Stimulated activated effector memory CD8-positive, alpha-beta T cell treated with anti-CD3 and anti-CD28 coated beads, Interleukin-12 subunit alpha, Interleukin-12 subunit beta, amount 100 ng/mL, for 72 hours (primary cell): ENCODE results near the gene CPSF6.
"Not testable (repeated sequence)": the region's sequence is repeated elsewhere in the genome, so short reads cannot be mapped to it uniquely, and the experiment has no call there.

Experiments used
- ATAC-seq: fragments of 150-1000 bp; cut with Tn5 transposase; 2 replicates; pipeline ENCODE4 v1.10.0; 2021
- DNase-seq, 2 donors: peaks; one replicate each; pipeline ENCODE4 v3.0.0; 2021 to 2022; ENCODE audit warnings: low spot score in 2 of 2
- H3K27ac Mint-ChIP-seq: one replicate; pipeline ENCODE4 v1.8.0; 2022; ENCODE audit warnings: mild to moderate bottlenecking, mixed read lengths
- H3K36me3 Mint-ChIP-seq: one replicate; pipeline ENCODE4 v1.8.0; 2022; ENCODE audit warnings: mild to moderate bottlenecking, mixed read lengths
- H3K4me1 Mint-ChIP-seq: one replicate; pipeline ENCODE4 v1.8.0; 2022; ENCODE audit warnings: mixed read lengths
- H3K4me3 Mint-ChIP-seq: one replicate; pipeline ENCODE4 v1.8.0; 2022; ENCODE audit warnings: mild to moderate bottlenecking, mixed read lengths
- H3K9me3 Mint-ChIP-seq: one replicate; pipeline ENCODE4 v1.8.0; 2022; ENCODE audit warnings: mixed read lengths

Gene CPSF6

DNA sequence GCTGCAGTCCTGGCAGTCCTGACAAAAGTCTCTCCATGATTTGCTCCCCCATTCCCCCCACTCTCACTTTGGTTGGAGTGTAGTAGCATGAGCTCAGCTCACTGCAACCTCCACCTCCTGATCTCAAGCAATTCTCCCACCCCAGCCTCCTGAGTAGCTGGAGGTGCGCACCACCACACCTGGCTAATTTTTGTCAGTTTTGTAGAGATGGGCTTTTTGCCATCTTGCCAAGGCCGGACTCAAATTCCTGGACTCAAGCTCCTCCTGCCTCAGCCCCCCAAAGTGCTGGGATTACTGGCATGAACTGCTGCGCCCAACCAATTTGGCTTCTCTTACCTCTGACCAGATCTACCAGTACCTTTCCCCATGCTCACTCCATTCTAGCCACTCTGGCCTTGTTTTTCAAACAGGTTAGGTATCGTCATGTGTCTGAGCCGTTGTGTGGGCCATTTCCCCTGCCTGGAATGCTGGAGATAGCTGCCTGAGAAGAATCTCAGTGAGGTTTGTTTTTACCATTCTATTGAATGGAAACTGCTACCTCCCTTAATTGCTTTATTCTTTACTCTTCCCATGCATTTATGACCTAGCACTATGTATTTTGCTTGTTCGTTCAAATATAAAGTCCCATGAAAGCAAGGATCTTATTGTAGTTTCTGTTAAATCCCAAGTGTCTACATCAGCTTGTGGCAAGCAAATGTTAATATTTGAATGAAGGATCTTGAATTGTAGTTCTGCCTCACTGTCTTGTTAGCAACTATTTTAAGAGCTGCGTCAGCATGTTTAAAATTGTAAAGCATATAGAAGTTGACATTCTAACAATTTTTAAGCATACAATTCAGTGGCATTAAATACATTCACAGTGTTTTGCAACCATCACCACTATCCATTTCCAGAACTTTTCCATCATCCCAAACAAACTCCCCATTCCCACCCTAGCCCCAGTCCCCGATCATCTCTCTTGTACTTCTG is 39.7 kb downstream of the CPSF6 start:
- H3K36me3 Mint-ChIP-seq: no peaks in the 10 kb centered on the region
- H3K27ac Mint-ChIP-seq: peak overlapping the region; percentile 69
- H3K4me1 Mint-ChIP-seq: peaks cover 39% of the 10 kb centered on the region
- no peak for DNase-seq
- H3K9me3 Mint-ChIP-seq: no peaks in the 10 kb centered on the region
- H3K4me3 Mint-ChIP-seq: no peak overlapping the region
- ATAC-seq: no peak

DNA sequence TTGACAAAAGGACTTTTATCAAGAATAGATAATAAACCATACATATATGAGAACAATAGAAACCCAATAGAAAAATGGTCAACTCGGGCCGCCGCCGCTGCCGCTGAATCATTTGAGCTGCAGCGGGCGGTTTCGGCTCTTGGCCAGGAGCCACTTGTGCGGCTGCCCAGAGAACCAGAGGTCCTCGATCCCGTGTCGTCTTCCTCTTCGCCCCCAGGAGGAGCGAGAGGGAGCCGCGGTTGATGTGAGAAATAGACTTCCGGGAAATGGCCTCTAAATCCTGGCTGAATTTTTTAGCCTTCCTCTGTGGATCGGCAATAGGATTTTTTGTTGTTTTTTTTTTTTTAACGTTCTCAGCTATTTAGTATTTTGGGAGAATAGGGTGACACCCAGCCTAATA is 44.8 kb downstream of the CPSF6 start:
- ATAC-seq (peak; percentile 67), DNase-seq (no peak)
- Mint-ChIP-seq H3K9me3 (no peaks in the 10 kb centered on the region), H3K36me3 (no peaks in the 10 kb centered on the region), H3K4me3 (peak overlapping the region; percentile 54), H3K4me1 (peaks cover 17% of the 10 kb centered on the region), H3K27ac (no peak overlapping the region)

DNA sequence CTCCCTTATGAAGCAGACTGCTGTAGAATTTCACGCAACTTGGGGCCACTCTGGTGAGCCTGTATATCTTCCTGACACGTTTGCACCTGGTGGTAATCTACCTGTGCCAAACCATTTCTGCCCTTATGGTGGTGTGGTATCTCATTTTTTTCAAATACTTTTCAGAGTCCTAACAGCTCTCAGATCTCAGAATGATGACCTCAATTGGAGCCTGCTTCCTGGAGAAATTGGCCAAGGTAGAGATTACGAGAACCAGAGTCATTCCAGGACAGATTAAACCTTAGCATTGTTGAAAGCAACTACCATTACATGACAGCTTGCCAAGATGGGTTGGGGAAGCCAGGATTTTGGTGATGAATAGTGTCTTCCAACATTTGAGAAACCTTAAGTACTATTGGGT is 48.2 kb downstream of the CPSF6 start:
- ATAC-seq (no peak), DNase-seq (no peak)
- H3K27ac Mint-ChIP-seq: no peak overlapping the region
- H3K9me3 Mint-ChIP-seq: no peaks in the 10 kb centered on the region
- peaks cover 15% of the 10 kb centered on the region for H3K4me1 Mint-ChIP-seq
- H3K4me3 Mint-ChIP-seq: no peak overlapping the region
- H3K36me3 Mint-ChIP-seq: no peaks in the 10 kb centered on the region

DNA sequence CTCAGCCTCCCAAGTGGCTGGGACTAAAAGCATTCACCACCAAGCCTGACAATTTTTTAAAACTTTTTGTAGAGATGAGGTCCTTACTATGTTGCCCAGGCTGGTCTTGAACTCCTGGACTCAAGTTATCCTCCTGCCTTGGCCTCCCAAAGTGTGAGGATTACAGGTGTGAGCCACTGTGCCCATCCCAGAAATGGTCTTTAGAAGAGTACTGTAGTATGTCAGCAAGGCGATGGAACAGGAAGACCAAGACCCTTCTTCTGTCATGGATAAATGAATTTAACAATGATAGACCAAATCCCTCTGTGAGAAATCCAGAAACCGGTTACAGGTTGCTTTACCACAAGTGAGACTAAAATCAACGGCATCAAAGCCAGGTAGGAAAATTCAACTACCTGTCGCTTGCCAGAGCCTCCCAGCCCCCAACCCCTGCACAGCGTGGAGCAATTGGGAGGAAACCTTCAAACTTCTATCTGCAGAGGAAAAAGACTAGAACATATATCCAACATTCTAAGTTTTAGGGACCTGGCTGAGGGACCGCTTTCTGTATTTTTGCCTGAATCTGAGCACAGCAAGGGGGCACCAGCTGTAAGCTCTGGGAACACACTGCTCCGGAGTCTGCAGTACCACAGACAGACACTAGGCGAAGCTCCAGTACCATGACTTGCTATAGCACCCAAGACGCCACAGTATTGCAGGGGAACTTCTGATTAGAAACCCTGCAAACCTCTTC is 51.3 kb downstream of the CPSF6 start:
- DNase-seq (peak; percentile 60 to 81), ATAC-seq (peak; percentile 96)
- Mint-ChIP-seq H3K27ac (no peak overlapping the region), H3K36me3 (no peaks in the 10 kb centered on the region), H3K4me3 (no peak overlapping the region), H3K9me3 (no peaks in the 10 kb centered on the region), H3K4me1 (no peaks in the 10 kb centered on the region)

DNA sequence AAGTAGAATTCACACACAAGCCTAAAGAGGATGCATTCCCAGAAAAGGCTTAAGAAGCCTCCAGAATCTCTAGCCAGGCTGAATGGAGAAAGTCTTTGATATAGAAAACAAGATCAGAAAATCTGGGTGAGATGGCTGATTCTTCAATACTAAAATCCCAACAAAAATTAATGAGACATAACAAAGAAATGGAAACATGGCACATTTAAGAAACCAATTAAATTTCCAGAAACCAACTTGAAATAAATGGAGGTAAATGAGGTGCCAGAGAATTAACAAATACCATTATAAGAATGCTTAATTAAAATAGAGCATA is 51.9 kb downstream of the CPSF6 start:
- ATAC-seq: no peak
- H3K9me3 Mint-ChIP-seq: no peaks in the 10 kb centered on the region
- H3K36me3 Mint-ChIP-seq: no peaks in the 10 kb centered on the region
- H3K4me1 Mint-ChIP-seq: no peaks in the 10 kb centered on the region
- H3K4me3 Mint-ChIP-seq: no peak overlapping the region
- H3K27ac Mint-ChIP-seq: no peak overlapping the region
- DNase-seq: no peak

DNA sequence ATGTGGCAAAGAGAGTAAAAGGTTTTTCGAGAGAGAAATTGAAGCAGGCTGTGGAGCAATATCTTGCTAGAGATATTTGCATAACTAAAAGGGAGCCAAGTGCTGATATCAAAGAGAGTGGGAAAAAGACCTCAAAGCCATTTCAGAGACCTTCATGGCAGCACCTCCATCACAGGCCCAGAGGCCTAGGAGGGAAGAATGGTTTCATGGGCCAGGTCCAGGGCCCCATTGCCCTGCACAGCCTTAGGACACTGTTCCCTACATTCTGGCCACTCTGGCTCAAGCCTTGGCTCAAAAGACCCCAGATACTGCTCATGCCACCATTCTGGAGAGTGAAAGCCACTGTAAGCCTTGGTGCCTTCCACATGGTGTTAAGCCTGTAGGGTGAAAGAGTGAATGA is 58.8 kb downstream of the CPSF6 start:
- H3K36me3 Mint-ChIP-seq: no peaks in the 10 kb centered on the region

DNA sequence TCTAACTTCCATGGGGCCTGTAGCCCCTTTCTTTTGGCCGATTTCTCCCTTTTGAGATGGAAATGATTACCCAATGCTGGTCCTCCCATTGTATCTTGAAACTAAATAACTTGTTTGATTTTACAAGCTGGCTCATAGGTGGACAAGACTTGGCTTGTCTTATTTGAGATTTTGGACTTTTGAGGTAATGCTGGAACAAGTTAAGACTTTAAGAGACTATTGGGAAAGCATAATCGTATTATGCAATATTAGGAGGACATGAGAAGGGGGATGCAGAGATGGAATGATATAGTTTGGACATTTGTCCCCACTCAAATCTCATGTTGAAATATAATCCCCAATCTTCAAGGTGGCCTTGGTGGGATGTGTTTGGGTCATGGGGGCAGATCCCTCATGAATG is 59.6 kb downstream of the CPSF6 start:
- ATAC-seq (no peak), DNase-seq (no peak)
- Mint-ChIP-seq H3K36me3 (no peaks in the 10 kb centered on the region), H3K27ac (no peak overlapping the region), H3K4me1 (no peaks in the 10 kb centered on the region), H3K4me3 (no peak overlapping the region), H3K9me3 (no peaks in the 10 kb centered on the region)

More for the DNA sequence above, 58.8 kb downstream of the CPSF6 start:
- DNase-seq (no peak), ATAC-seq (no peak)
- H3K9me3 Mint-ChIP-seq: no peaks in the 10 kb centered on the region
- H3K4me1 Mint-ChIP-seq: no peaks in the 10 kb centered on the region
- no peak overlapping the region for H3K27ac Mint-ChIP-seq
- no peak overlapping the region for H3K4me3 Mint-ChIP-seq

DNA sequence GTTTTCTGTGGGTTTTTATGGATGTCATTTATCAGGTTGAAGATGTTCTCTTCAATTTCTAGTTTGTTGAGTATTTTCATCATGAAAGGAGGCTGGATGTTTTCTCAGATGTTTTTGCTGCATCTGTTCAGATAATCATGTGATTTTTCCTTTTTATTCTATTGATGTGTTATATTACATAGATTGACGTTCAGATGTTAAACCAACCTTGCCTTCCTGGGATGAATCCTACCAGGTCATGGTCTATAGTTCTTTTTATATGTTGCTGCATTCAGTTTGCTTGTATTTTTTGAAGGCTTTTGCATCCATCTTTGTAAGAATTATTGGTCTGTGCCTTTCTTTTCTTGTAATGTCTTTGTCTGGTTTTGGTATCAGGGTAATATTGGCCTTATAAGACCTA is 64.9 kb downstream of the CPSF6 start:
- H3K4me1 Mint-ChIP-seq: no peaks in the 10 kb centered on the region
- no peak for ATAC-seq

DNA sequence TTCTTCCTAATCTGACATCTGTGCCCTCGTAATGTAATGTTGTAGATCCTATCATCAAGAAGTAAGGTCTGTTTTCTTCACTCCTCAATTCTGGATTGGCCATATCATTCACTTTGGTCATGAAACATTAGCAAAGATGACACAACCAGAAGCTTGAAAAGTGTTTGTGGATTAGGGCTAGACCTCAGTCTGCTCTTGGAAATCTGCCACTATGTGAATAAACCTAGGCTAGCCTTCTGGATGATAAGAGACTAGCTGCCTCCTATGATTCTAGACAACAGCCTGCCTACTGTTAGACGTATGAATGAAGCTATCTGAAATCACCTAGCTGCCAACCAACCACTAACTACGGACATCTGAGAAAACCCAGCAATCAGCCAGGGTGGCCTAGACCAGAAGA is 70.1 kb downstream of the CPSF6 start:
- Mint-ChIP-seq H3K4me3 (no peak overlapping the region), H3K9me3 (peaks cover 8% of the 10 kb centered on the region), H3K27ac (no peak overlapping the region), H3K36me3 (no peaks in the 10 kb centered on the region), H3K4me1 (no peaks in the 10 kb centered on the region)
- DNase-seq (no peak), ATAC-seq (no peak)

More for the DNA sequence above, 64.9 kb downstream of the CPSF6 start:
- H3K4me3 Mint-ChIP-seq: no peak overlapping the region
- H3K9me3 Mint-ChIP-seq: peaks cover 8% of the 10 kb centered on the region
- DNase-seq: no peak
- H3K27ac Mint-ChIP-seq: no peak overlapping the region
- no peaks in the 10 kb centered on the region for H3K36me3 Mint-ChIP-seq

DNA sequence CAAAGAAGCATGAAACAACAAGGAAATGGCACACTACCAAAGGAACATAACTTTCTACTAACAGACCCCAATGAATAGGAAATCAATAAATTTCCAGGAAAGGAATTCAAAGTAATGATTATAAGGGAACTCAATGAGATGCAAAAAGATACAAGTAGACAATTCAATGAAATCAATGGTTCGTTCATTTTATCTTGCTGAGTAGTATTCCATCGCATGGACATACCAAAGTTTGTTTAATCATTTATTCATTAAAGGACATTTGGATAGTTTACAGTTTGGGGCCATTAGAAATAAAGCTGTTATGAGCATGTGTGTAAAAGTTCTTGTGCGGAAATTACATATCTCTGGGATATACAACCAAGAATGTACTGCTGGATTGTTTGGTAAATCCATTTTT is 73.8 kb downstream of the CPSF6 start:
- H3K36me3 Mint-ChIP-seq: no peaks in the 10 kb centered on the region
- no peak overlapping the region for H3K27ac Mint-ChIP-seq
- ATAC-seq (no peak), DNase-seq (no peak)
- H3K9me3 Mint-ChIP-seq: no peaks in the 10 kb centered on the region
- H3K4me3 Mint-ChIP-seq: no peak overlapping the region
- no peaks in the 10 kb centered on the region for H3K4me1 Mint-ChIP-seq

DNA sequence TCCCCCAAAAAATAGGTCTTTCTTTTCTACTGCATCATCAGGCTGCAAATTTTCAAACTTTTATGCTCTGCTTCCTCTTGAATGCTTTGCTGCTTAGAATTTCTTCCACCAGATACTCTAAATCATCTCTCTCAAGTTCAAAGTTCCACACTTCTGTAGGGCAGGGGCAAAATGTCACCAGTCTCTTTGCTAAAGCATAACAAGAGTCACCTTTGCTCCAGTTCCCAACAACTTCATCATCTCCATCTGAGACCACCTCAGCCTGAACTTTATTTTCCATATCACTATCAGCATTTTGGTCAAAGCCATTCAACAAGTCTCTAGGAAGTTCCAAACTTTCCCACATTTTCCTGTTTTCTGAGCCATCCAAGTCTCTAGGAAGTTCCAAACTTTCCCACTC is 77.4 kb downstream of the CPSF6 start:
- not testable (repeated sequence) for H3K4me3 Mint-ChIP-seq, H3K9me3 Mint-ChIP-seq, H3K27ac Mint-ChIP-seq, H3K36me3 Mint-ChIP-seq, DNase-seq, ATAC-seq, H3K4me1 Mint-ChIP-seq

DNA sequence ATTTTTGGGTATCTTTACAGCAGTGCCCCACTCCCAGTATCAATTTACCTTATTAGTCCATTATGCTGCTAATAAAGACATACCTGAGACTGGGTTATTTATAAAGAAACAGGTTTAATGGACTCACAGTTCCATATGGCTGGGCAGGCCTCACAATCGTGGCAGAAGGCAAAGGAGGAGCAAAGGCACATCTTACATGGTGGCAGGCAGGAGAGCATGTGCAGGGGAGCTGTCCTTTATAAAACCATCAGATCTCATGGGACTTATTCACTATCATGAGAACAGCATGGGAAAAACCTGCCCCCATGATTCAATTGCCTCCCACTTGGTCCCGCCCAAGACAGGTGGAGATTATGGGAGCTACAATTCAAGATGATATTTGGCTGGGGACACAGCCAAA is 77.9 kb downstream of the CPSF6 start:
- H3K36me3 Mint-ChIP-seq, H3K9me3 Mint-ChIP-seq, H3K27ac Mint-ChIP-seq, ATAC-seq, DNase-seq, H3K4me3 Mint-ChIP-seq, H3K4me1 Mint-ChIP-seq: not testable (repeated sequence)

DNA sequence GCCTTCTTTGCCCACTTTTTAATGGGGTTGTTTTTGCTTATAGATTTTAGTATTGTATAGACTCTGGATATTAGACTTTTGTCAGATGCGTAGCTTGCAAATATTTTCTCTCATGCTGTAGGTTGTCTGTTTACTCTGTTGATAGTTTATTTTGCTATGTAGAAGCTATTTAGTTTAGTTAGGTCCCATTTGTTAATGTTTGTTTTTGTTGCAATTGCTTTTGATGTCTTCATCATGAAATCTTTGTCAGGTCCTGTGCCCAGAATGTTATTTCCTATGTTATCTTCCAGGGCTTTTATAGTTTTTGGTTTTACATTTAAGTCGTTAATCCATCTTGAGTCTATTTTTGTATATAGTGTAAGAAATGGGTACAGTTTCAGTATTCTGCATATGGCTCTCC is 78.9 kb downstream of the CPSF6 start:
- no peaks in the 10 kb centered on the region for H3K4me1 Mint-ChIP-seq
- H3K4me3 Mint-ChIP-seq: no peak overlapping the region
- H3K36me3 Mint-ChIP-seq: no peaks in the 10 kb centered on the region
- ATAC-seq: no peak
- DNase-seq: no peak
- no peak overlapping the region for H3K27ac Mint-ChIP-seq
- H3K9me3 Mint-ChIP-seq: no peaks in the 10 kb centered on the region

DNA sequence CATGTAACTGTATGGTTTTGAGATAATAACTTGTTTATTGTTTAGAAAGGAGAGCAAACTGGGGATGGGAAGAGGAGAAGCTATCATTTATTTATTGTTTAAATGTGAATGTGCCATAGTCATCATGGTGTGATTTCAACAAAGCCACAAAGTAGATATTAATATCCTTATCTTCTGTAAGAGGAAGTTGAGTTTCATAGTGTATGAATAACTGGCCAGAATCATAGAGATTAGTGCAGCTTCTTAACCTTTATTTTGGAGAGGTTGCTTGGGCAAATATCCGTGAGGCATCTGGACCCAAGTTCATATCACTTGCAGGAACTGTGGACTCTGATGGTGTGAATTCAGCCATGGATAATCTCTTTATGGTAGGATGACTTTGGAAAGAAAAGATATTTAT is 82.0 kb downstream of the CPSF6 start:
- ATAC-seq (no peak), DNase-seq (no peak)
- no peak overlapping the region for H3K27ac Mint-ChIP-seq
- no peak overlapping the region for H3K4me3 Mint-ChIP-seq
- H3K9me3 Mint-ChIP-seq: no peaks in the 10 kb centered on the region
- no peaks in the 10 kb centered on the region for H3K4me1 Mint-ChIP-seq
- no peaks in the 10 kb centered on the region for H3K36me3 Mint-ChIP-seq
